Endothelial cell of umbilical vein (primary cell): ENCODE measurements around the gene GTF3C5. TPM values are rescaled to one million over a fixed set of nuclear protein-coding genes. Genes with fewer than 3 reads are reported as not detected.
"Not testable (repeated sequence)": the region's sequence is repeated elsewhere in the genome, so short reads cannot be mapped to it uniquely, and the experiment has no call there.

Experiments used
- BruUV-seq: library from RNA; stranded (reverse); fragments of 400-500 nt; replicated peaks from 2 replicates; lab custom pipeline; 2021; lab: Mats Ljungman, UMichigan
- CTCF ChIA-PET: fragments of 300-600, 350-600 bp; sonication (Branson Sonifier 250); formaldehyde crosslinking; loops from one replicate; lab custom pipeline; 2021; ENCODE audit warnings: antibody characterized with exemption, inconsistent platforms; lab: Charles Lee
- POLR2A ChIA-PET: fragments of 300-600, 350-600 bp; sonication (Branson Sonifier 250); formaldehyde crosslinking; loops from one replicate; lab custom pipeline; 2021; ENCODE audit warnings: antibody characterized with exemption, inconsistent platforms; lab: Charles Lee
- DNase-seq: peaks from one replicate; pipeline ENCODE4 v3.0.0-alpha.2; 2011; ENCODE audit warnings: low read depth, low spot score
- FAIRE-seq: peaks from 2 replicates; lab custom pipeline; 2011; peaks lifted over from hg19 to GRCh38; lab: Jason Lieb, UNC
- H2AFZ ChIP-seq: 2 replicates; pipeline ENCODE4 v1.6.0; 2012; ENCODE audit warnings: low read depth, low read length, control low read depth, inconsistent platforms
- H3K27ac ChIP-seq: 2 replicates; pipeline ENCODE4 v1.5.1; 2011; ENCODE audit warnings: low read depth, mild to moderate bottlenecking, control low read depth, low read length, moderate library complexity; ENCODE audit not compliant: insufficient read depth
- H3K27me3 ChIP-seq, 2 experiments: 2 replicates each; pipeline versions ENCODE4 v1.6.0 to v1.6.1; 2011; ENCODE audit warnings: low read length in 2 of 2, mixed read lengths in 1 of 2; ENCODE audit not compliant: control insufficient read depth in 2 of 2, insufficient read depth in 2 of 2
- H3K36me3 ChIP-seq, 2 experiments: 2 replicates in 1 of 2; 3 replicates in 1 of 2; pipeline ENCODE4 v1.5.1; 2011; ENCODE audit warnings: low read length in 2 of 2, mild to moderate bottlenecking in 1 of 2, moderate library complexity in 1 of 2; ENCODE audit not compliant: control insufficient read depth in 2 of 2, insufficient read depth in 2 of 2; ENCODE audit errors: extremely low read depth in 1 of 2
- H3K4me1 ChIP-seq: 3 replicates; pipeline ENCODE4 v1.5.1; 2011; ENCODE audit warnings: mild to moderate bottlenecking, low read length; ENCODE audit not compliant: control insufficient read depth, insufficient read depth; ENCODE audit errors: extremely low read depth
- H3K4me2 ChIP-seq: 2 replicates; pipeline ENCODE4 v1.6.1; 2011; ENCODE audit warnings: low read length, control low read depth, mixed read lengths; ENCODE audit not compliant: insufficient read depth
- H3K4me3 ChIP-seq, 3 experiments: fragments of 200-600 bp in 1 of 3; sonication (generic), shearing (Covaris generic) in 1 of 3; replicated peaks in 1 of 3; 2 replicates each; pipeline ENCODE4 v1.5.1; 2011 to 2016; ENCODE audit warnings: control low read depth in 3 of 3, low read length in 3 of 3, mild to moderate bottlenecking in 2 of 3, inconsistent platforms in 1 of 3, low read depth in 1 of 3, moderate library complexity in 1 of 3; ENCODE audit not compliant: insufficient read depth in 1 of 3
- H3K79me2 ChIP-seq: 2 replicates; pipeline ENCODE4 v1.6.0; 2012; ENCODE audit warnings: low read length, inconsistent platforms; ENCODE audit not compliant: control insufficient read depth, insufficient read depth
- H3K9ac ChIP-seq: replicated peaks from 2 replicates; pipeline ENCODE3; 2011; ENCODE audit warnings: low read length, control low read depth; ENCODE audit not compliant: insufficient read depth; ENCODE audit errors: extremely low read depth
- H3K9me1 ChIP-seq: replicated peaks from 3 replicates; pipeline ENCODE4 v1.6.0; 2011; ENCODE audit warnings: mild to moderate bottlenecking, low read length; ENCODE audit not compliant: control insufficient read depth, insufficient read depth; ENCODE audit errors: extremely low read depth
- H3K9me3 ChIP-seq: replicated peaks from 2 replicates; pipeline ENCODE4 v1.5.1; 2012; ENCODE audit warnings: low read length, inconsistent platforms; ENCODE audit not compliant: control insufficient read depth, insufficient read depth
- H4K20me1 ChIP-seq: replicated peaks from 2 replicates; pipeline ENCODE3; 2011; ENCODE audit warnings: mild to moderate bottlenecking, low read length; ENCODE audit not compliant: control insufficient read depth, insufficient read depth; ENCODE audit errors: extremely low read depth
- dilution Hi-C: fragments of 300-500 bp; cut with MboI; formaldehyde crosslinking; loops from one replicate; pipeline ENCODE4 v1.15.0; 2019; ENCODE audit warnings: low sequenced_read_pairs; ENCODE audit not compliant: extremely low pct_ligation_motif_present
- intact Hi-C: fragments of 100-400 bp; cut with micrococcal nuclease; formaldehyde crosslinking; loops from one replicate; pipeline ENCODE4 v1.10.0; 2022
- polyA plus RNA-seq, 4 experiments: library from polyadenylated mRNA; depleted of rRNA in 3 of 4; stranded (reverse) in 3 of 4; unstranded in 1 of 4; fragments of >200 nt; gene quantifications; 2 replicates each; pipeline versions ENCODE4 v1.2.1 to v1.2.3, GENCODE V29; 2011 to 2012; ENCODE audit warnings: missing spikeins in 1 of 4
- total RNA-seq: library from RNA; stranded (reverse); gene quantifications from 2 replicates; pipeline ENCODE4 v1.2.3, GENCODE V29; 2021

GTF3C5 gene
- total and polyA plus RNA-seq, 2 donors (not counting 3 experiments of a cell fraction or from before 2014, with no cell fraction given): 65.6 to 73.8 TPM

DNA sequence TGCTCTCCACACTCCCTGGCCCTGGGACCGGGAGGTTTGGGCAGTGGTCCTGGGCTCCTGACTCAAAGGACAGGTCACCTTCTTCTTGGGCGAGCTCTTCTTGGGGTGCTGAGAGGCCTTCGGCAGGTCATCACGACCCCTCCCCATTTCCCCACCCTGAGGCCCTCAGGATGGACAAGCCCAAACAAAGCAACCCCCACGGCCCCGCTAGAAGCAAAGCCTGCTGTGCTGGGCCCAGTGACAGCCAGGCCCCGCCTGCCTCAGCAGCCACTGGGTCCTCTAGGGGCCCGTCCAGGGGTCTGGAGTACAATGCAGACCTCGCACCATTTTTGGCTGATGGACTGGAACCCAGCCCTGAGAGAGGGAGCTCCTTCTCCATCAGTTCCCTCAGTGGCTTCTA, 52.9 kb downstream of the GTF3C5 start:
- H3K79me2 ChIP-seq, H3K4me2 ChIP-seq, H3K9ac ChIP-seq, BruUV-seq, CTCF ChIA-PET, FAIRE-seq, H3K36me3 ChIP-seq, H3K4me1 ChIP-seq, H3K27ac ChIP-seq, DNase-seq, H3K27me3 ChIP-seq, H4K20me1 ChIP-seq, H3K9me1 ChIP-seq, POLR2A ChIA-PET, intact Hi-C loops, dilution Hi-C loops, H3K4me3 ChIP-seq, H3K9me3 ChIP-seq, H2AFZ ChIP-seq: not testable (repeated sequence)

DNA sequence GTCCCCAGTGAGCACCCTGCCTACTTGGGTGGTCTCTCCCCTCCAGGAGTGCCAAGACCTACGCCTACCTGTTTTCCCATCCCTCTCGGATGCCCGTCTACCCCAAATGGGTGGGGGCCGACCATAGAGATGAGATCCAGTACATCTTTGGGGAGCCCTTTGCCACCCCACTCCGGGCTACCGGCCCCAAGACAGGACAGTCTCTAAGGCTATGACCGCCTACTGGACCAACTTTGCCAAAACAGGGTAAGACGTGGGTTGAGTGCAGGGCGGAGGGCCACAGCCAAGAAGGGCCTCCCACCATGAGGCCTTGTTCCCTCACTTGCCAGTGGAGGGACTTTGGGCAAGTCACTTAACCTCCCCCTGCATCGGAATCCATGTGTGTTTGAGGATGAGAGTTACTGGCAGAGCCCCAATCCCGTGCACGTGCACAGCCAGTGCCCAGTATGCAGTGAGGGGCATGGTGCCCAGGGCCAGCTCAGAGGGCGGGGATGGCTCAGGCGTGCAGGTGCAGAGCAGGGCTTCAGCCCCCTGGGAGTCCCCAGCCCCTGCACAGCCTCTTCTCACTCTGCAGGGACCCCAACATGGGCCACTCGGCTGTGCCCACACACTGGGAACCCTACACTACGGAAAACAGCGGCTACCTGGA, 55.5 kb downstream of the GTF3C5 start:
- H3K9me3 ChIP-seq, H3K79me2 ChIP-seq, DNase-seq, POLR2A ChIA-PET, H3K4me1 ChIP-seq, H3K4me2 ChIP-seq, FAIRE-seq, H3K4me3 ChIP-seq, dilution Hi-C loops, H3K36me3 ChIP-seq, intact Hi-C loops, H3K9ac ChIP-seq, H3K27me3 ChIP-seq, CTCF ChIA-PET, H3K9me1 ChIP-seq, H4K20me1 ChIP-seq, H3K27ac ChIP-seq, H2AFZ ChIP-seq, BruUV-seq: not testable (repeated sequence)
